H54 (cell line): ENCODE results near the gene SMIM11.
A peak's percentile ranks its signal among the peaks of the same experiment; 100 is the strongest.
"Not testable (repeated sequence)": the region's sequence is repeated elsewhere in the genome, so short reads cannot be mapped to it uniquely, and the experiment has no call there.

Experiments used
- DNase-seq: peaks from one replicate; pipeline ENCODE4 v3.0.0; 2011; ENCODE audit warnings: low spot score, mixed read lengths; ENCODE audit not compliant: insufficient read length
- FAIRE-seq: peaks from 3 replicates; lab custom pipeline; 2011; peaks lifted over from hg19 to GRCh38; lab: Jason Lieb, UNC
- POLR2A ChIP-seq: IDR thresholded peaks from 2 replicates; pipeline ENCODE4 v1.6.1; 2011; ENCODE audit warnings: low read depth, mild to moderate bottlenecking, low read length

The SMIM11 gene, protein sequence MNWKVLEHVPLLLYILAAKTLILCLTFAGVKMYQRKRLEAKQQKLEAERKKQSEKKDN

DNA sequence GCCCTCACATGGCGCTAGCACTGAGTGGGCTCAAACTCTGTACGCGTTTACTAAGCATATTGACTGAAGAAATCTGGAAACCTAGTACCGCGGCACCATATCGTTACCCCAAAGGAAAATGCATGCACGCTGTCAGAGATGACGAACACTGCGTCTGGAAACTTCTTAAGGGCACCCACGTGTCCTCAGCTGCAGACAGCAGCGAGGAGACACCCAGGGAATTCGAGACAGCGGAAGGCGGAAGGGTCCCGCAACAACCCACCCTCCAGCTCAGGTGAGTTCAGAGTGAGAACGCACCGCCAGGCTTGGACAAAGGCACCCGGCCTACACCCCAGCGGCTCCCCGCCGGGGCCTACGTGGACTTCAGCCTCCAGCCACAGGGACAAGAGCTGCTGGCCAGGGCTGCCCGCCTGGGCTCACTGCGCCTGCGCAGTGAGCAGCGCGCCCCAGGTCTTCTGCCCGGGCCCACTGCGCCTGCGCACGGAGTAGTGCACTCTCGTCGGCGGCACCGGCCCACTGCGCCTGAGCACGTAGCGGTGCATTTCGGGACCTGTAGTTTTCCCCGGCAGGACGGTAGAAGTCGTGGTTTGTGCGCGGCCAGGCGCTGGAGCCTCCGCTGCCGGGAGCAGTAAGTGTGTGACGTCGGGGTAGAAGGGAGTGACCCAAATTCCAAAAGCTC lies at the start of gene SMIM11:
Gene SMIM11, plus strand, starts transcription at position 568 of the 679 bp plus-strand sequence. CDS start 3,998 bp downstream, outside the sequence.
- peak; percentile 27 for FAIRE-seq
- DNase-seq: not testable (repeated sequence)

DNA sequence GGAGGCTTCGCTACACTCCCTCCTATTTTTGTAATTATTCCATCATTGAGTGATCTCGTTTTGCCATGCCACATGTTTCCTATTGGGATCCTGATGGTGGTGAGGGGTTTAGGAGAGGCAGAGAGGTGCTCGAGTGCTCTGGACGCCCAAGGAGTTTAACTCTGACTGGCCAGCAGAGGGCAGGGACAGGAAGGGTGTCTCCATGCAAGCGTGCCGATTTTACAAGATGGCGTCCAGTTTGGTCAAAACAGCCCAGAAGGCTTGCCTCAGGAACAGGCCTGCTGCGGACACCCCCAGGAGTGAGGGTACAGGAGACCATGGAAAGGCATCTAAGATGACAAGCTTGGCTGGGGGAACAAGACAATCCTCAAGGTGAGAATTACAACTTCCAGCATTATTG lies 45.3 kb upstream of the SMIM11 start:
- TF ChIP-seq POLR2A: no peak
- DNase-seq (no peak), FAIRE-seq (no peak)

DNA sequence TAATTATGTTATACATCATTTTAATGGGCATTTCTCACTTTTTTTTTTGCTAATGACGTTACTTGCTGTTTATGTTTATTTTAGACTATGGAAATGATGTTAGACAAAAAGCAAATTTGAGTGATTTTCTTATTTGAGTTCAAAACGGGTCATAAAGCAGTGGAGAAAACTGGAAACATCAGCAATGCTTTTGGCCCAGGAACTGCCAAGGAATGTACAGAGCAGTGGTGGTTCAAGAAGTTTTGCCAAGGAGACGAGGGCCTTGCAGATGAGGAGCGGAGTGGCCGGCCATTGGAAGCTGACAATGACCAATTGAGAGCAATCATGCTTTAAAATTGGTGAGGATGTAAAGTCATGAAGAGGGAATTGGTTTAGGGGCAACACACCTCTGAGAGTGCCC lies 43.6 kb upstream of the SMIM11 start:
- FAIRE-seq (no peak), DNase-seq (no peak)
- TF ChIP-seq POLR2A: no peak

DNA sequence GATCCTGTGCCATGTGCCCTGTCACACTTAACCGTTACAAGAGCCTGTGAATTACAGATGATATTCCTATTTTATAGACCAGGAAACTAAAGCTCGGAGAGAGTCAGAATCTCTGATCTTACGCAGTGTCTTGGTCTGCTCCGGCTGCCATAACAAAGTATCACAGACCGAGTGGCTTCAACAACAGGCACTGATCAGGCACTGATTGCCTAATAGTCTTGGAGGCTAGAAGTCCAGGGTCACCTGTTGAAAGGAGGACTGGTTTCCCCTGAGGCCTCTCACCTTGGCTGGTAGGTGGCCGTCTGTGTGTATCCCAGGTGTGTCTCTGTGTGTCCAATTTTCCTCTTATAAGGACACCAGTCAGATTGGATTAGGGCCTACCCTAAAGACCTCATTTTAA lies 43.0 kb upstream of the SMIM11 start:
- DNase-seq (no peak), FAIRE-seq (no peak)
- no peak for TF ChIP-seq POLR2A

DNA sequence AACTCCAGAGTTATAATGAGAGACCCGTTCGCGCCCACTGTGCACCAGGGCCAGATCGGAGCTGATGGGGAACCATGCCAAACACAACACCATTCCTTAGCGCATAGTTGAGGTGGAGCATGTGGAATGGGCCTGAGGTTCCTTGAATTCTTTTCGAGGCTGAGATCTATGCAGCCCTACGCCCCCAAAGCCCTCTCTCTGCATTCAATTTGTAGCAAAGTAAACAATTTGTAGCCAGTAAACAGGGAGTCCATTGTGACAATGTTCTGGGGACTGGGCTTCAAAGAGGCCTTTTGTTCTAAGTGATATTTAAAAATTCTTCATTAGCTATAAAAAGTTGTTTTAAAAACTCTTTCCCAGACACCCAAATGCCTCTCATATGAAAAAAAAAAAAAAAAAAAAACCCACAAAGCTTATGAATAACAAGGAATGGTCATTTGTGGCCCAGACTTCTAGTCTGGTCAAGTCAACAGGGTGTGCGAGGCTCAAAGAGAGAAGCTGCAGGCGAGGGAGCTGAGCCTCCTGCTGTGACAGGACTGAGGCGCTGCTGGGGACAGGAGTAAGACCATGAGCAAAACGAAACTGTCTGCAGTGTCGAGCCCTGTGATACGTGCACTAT lies 42.1 kb upstream of the SMIM11 start:
- FAIRE-seq: no peak
- no peak for DNase-seq
- no peak for TF ChIP-seq POLR2A

DNA sequence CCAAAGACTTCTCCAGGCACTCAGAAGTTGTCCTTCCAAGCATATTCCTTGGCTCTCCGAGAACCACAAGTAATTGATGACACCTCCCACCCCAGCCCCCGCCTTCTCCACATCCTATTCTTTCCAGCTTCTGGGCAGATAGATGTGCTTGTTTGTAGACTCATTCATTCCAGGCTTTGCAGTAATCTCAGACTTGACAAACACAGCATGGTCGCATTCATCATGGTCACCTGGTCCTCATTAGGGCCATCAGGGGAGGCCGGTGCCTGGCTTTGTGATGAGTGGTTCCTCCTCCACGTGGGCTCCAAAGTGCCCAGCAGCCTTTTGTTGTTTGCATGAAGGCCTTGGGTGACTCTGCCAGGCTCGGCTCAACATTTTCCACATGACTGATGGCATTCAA lies 40.0 kb upstream of the SMIM11 start:
- no peak for TF ChIP-seq POLR2A
- DNase-seq: no peak
- FAIRE-seq: no peak

DNA sequence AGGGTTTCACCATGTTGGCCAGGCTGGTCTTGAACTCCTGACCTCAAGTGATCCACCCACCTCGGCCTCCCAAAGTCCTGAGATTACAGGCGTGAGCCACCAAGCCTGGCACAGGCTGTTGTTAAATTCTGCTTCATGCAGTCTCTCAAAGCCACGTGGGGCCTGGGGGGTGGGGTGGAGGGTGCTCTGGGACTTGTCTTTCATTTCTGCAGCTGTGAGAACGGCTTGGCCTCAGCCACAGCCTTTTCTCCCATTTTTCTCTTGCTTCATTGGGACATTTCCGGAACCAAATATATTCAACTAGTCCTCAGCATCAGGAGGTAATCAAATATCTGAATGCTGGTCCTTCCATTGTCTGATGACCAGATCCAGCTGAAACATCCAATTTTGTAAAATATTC lies 39.1 kb upstream of the SMIM11 start:
- TF ChIP-seq POLR2A: no peak
- FAIRE-seq (no peak), DNase-seq (no peak)

DNA sequence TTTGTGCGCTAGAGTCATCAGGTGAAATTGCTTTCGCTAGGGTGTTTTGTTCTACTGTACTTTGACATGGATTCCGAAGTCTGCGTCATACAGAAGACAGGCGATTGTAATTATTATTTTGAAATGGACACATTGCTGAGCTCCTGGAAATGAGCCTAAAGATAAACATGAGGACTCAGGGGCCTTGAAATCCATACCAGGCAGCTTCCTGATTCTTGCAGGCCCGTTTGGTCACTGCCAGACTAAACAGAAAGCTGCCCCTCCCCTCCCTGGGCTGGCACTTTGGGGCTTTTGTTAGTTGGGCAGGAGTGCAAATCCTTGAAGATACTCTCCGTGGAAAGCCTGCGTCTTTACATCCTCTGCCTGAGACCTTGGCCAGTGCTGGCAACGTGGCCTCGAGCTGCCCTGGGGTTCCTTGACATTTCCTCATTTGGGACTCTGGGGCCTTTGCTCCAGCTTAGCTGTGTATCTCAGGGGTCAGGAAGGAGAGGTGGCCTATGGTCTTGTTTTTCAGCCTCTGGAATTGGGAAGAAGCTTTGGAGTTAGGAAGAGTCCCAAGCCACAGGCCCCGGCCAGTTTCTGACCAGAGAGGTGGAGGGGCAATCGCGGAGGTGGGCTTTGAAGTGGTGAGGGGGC lies 38.4 kb upstream of the SMIM11 start:
- DNase-seq: no peak
- TF ChIP-seq POLR2A: no peak
- FAIRE-seq: no peak

DNA sequence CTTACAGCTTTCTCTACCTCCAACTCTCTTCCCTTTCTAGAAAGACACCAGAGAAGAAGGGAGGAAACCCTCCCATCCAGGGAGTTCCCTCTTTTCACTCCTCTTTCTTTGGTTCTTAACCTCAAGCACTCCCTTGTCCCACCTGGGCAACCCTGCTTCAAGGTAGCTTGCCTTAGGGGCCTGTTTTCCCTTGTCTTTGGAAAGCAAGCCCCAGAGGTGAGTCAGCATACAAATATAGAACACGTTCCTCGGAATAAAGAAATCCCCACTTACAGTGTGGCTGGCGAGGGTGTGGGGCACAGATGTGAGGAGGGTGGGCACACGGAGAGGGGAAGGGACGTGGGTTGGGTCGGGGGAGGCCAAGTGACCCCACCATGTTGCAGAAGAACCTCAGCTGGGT lies 37.6 kb upstream of the SMIM11 start:
- no peak for TF ChIP-seq POLR2A
- DNase-seq (no peak), FAIRE-seq (no peak)

DNA sequence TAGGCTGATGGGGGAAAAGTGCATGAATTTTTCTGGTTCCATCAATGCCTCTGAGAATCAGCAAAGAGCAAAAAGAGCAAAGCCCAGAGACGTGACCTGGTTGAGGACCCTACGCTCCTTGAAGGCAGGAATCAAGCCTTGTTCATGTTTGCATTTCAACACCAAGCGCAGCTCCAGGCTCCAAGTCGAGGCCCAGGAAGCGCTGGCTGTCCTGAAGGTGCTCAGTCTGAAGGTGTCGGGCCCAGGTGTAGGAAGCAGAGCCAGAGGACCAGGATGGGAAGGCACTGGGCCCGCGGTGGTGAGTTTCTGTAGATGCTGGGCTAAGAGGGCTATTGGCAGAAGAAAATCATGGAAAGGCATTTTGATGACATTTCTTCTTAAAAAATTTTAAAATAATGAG lies 37.1 kb upstream of the SMIM11 start:
- DNase-seq (no peak), FAIRE-seq (no peak)
- no peak for TF ChIP-seq POLR2A

DNA sequence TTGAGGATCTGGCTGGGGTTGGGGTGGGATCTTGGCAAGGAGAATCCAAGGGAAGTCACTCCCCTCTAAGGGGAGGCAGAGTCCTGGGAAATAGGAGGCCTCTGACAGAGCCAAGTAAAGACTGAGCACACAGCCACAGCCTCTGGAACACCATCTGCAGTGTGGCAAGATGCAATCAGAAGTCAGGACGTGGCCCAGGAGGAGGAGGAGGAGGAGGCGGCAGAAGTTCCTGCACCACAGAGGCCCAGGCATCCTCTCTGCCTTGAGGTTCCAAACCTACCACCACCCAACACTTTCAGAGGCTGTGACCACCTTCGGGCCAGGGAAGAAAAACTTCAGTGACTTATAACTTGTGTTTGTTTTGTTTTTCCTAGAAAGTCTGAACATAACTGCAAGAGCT lies 35.2 kb upstream of the SMIM11 start:
- DNase-seq: no peak
- FAIRE-seq: no peak
- no peak for TF ChIP-seq POLR2A

DNA sequence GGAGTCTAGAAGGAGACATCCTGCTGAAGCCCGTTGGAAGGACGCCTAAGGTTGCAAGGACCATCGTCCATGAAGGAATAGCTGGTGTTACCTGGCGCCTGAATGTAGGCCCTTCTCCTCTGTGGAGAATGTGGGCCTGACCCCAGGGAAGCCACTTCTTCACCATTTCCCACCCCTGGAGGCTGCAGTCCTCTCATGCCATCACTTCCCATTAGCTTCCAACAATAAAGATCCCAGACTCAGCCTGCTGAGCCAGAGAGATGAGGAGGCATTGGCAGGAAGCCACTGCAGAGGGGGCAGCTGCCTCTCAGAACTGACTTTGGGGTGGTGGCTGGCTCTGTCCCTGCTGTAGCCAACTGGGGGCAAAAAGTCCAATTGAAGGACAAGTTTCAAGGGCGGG lies 32.8 kb upstream of the SMIM11 start:
- DNase-seq (no peak), FAIRE-seq (no peak)
- no peak for TF ChIP-seq POLR2A

DNA sequence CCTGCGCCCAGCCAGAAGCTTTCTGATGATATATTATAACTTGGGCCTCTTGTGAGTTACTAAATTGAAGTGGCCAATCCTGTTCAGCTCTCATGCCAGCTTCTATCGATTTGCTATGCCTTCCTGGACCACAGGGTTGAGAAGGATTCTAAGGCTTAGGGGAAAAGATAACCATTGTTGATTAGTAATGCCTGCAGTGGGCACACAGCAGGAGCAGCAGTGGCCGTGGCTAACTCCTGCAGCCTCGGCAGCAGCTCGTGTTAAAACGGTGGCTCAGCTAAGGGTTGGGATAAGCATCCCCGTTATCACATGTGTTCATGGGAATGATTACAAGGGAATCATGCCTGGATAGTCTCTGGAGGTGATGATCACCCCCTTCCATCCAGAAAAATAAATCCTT lies 32.0 kb upstream of the SMIM11 start:
- DNase-seq (no peak), FAIRE-seq (no peak)
- TF ChIP-seq POLR2A: no peak

DNA sequence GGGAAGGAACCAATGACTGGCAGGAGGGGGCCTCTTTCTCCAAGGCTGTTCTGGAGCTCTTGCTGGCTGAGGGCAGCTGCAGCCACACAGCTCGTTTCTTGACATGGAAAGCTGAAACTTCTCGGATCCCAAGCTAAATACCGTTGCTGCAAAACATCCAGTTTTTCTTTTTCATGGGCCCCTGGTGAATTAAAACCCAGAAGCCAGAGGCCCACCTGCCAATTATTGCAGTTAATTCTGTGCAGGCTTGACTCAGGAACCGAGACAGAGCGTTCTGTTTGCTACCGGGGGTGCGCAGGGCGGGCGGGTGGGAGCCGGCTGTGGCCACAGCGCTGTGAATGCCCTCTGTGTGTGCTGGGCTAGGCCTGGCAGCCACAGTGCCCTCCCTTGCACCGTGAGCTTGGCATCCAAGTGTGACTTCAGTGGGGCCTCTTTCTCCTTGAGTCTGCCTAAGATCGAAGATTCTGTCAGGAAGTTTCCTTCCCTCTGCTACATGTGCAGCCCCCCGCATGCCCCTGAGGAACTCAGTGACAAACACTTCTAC lies 31.4 kb upstream of the SMIM11 start:
- no peak for TF ChIP-seq POLR2A
- no peak for FAIRE-seq
- no peak for DNase-seq
